SK-N-SH (cell line): ENCODE data around the gene EIF1AY. TPM values are rescaled to one million over a fixed set of nuclear protein-coding genes. Genes with fewer than 3 reads are reported as not detected.

Experiments
- CTCF ChIA-PET: fragments of 300-600, 350-600 bp; formaldehyde crosslinking; extraction: SDS; loops from one replicate; lab custom pipeline; 2021; lab: Yijun Ruan, JAX
- POLR2A ChIA-PET: fragments of 350-600 bp; sonication (Branson Sonifier 250); formaldehyde crosslinking; extraction: SDS; loops from one replicate; lab custom pipeline; 2020; ENCODE audit warnings: antibody characterized with exemption, inconsistent platforms; lab: Yijun Ruan, JAX
- DNase-seq: peaks from one replicate; pipeline ENCODE4 v3.0.0; 2012
- H2AFZ ChIP-seq: fragments of 200-600 bp; sonication (generic); 2 replicates; pipeline ENCODE4 v1.8.1; 2016; ENCODE audit warnings: antibody characterized with exemption, mild to moderate bottlenecking, low read depth
- H3F3A ChIP-seq: fragments of 200-600 bp; sonication (generic); replicated peaks from 2 replicates; pipeline ENCODE3; 2016; ENCODE audit warnings: antibody characterized with exemption, mild to moderate bottlenecking; ENCODE audit not compliant: insufficient read depth
- H3K27ac ChIP-seq, 2 experiments: fragments of 200-500 bp in 1 of 2; fragments of 200-600 bp in 1 of 2; sonication (Bioruptor generic) in 1 of 2; sonication (generic), shearing (Covaris generic) in 1 of 2; 2 replicates each; pipeline versions ENCODE4 v1.5.1 to v1.6.1; 2014 to 2016; ENCODE audit warnings: low read depth in 2 of 2, inconsistent platforms in 1 of 2, low read length in 1 of 2, mild to moderate bottlenecking in 1 of 2, mixed read lengths in 1 of 2
- H3K27me3 ChIP-seq: fragments of 200-600 bp; sonication (generic), shearing (Covaris generic); 2 replicates; pipeline ENCODE4 v1.6.1; 2016; ENCODE audit warnings: mixed run types; ENCODE audit not compliant: insufficient read depth
- H3K36me3 ChIP-seq, 2 experiments: fragments of 200-500 bp in 1 of 2; fragments of 200-600 bp in 1 of 2; sonication (Bioruptor generic) in 1 of 2; sonication (generic) in 1 of 2; replicated peaks in 1 of 2; 2 replicates each; pipeline versions ENCODE3 to v1.5.1; 2014 to 2016; ENCODE audit warnings: low read length in 1 of 2, mild to moderate bottlenecking in 1 of 2; ENCODE audit not compliant: insufficient read depth in 2 of 2, control insufficient read depth in 1 of 2
- H3K4me1 ChIP-seq, 2 experiments: fragments of 200-500 bp in 1 of 2; fragments of 200-600 bp in 1 of 2; sonication (Bioruptor generic) in 1 of 2; sonication (generic), shearing (Covaris generic) in 1 of 2; 2 replicates each; pipeline versions ENCODE4 v1.5.1 to v1.6.1; 2014 to 2016; ENCODE audit warnings: low read depth in 1 of 2, low read length in 1 of 2, mixed run types in 1 of 2; ENCODE audit not compliant: insufficient read depth in 2 of 2, control insufficient read depth in 1 of 2
- H3K4me2 ChIP-seq: fragments of 200-600 bp; sonication (generic), shearing (Covaris generic); 2 replicates; pipeline ENCODE4 v1.6.1; 2017; ENCODE audit warnings: mixed run types
- H3K4me3 ChIP-seq, 2 experiments: fragments of 200-500 bp in 1 of 2; fragments of 200-600 bp in 1 of 2; sonication (Bioruptor generic) in 1 of 2; sonication (generic), shearing (Covaris generic) in 1 of 2; 2 replicates each; pipeline versions ENCODE4 v1.5.1 to v1.8.1; 2014 to 2016; ENCODE audit warnings: low read depth in 2 of 2, inconsistent platforms in 1 of 2, low read length in 1 of 2, mild to moderate bottlenecking in 1 of 2, mixed read lengths in 1 of 2, moderate library complexity in 1 of 2
- H3K79me2 ChIP-seq: fragments of 200-600 bp; sonication (generic); 2 replicates; pipeline ENCODE4 v1.8.1; 2017; ENCODE audit warnings: mild to moderate bottlenecking; ENCODE audit not compliant: insufficient read depth
- H3K9ac ChIP-seq: fragments of 200-600 bp; sonication (generic); 2 replicates; pipeline ENCODE4 v1.6.1; 2017; ENCODE audit warnings: mixed run types
- H3K9me2 ChIP-seq: fragments of 200-600 bp; sonication (generic); 2 replicates; pipeline ENCODE4 v1.6.1; 2017; ENCODE audit warnings: mixed run types
- H3K9me3 ChIP-seq: fragments of 200-600 bp; sonication (generic); 2 replicates; pipeline ENCODE4 v1.6.1; 2017; ENCODE audit warnings: mixed run types, mild to moderate bottlenecking, moderate library complexity
- H4K20me1 ChIP-seq: fragments of 200-600 bp; sonication (generic); 2 replicates; pipeline ENCODE4 v1.6.1; 2017; ENCODE audit warnings: mild to moderate bottlenecking, mixed run types; ENCODE audit not compliant: insufficient read depth
- FOSL2 ChIP-seq: IDR thresholded peaks from 2 replicates; pipeline ENCODE4 v1.4.0; 2012; ENCODE audit warnings: low read depth, mild to moderate bottlenecking, moderate library complexity, borderline replicate concordance
- GATA2 ChIP-seq: sonication (generic); formaldehyde crosslinking; IDR thresholded peaks from 2 replicates; pipeline ENCODE4 v1.5.0; 2020; ENCODE audit warnings: mild to moderate bottlenecking, missing genetic modification reagents
- IRF3 ChIP-seq: fragments of 150-350 bp; IDR thresholded peaks from 2 replicates; pipeline ENCODE4 v1.6.1; 2016; ENCODE audit warnings: mild to moderate bottlenecking, low read depth, low read length
- JUND ChIP-seq: IDR thresholded peaks from 2 replicates; pipeline ENCODE4 v1.4.0; 2012
- MXI1 ChIP-seq: IDR thresholded peaks from 2 replicates; pipeline ENCODE4 v1.6.1; 2012; ENCODE audit warnings: mild to moderate bottlenecking, low read depth, low read length, improper control_type of control experiment
- NFIC ChIP-seq: IDR thresholded peaks from 2 replicates; pipeline ENCODE4 v1.4.0; 2012; ENCODE audit warnings: borderline replicate concordance
- NRF1 ChIP-seq: IDR thresholded peaks from 2 replicates; pipeline ENCODE4 v1.6.1; 2012; ENCODE audit warnings: low read depth, mild to moderate bottlenecking, low read length
- POLR2AphosphoS5 ChIP-seq: IDR thresholded peaks from 2 replicates; pipeline ENCODE4 v1.6.1; 2012; ENCODE audit warnings: low read depth, low read length
- RAD21 ChIP-seq: IDR thresholded peaks from 2 replicates; pipeline ENCODE4 v1.6.1; 2012; ENCODE audit warnings: mild to moderate bottlenecking, low read length
- RCOR1 ChIP-seq: fragments of 150-350 bp; IDR thresholded peaks from 2 replicates; pipeline ENCODE4 v1.6.1; 2017; ENCODE audit warnings: antibody characterized with exemption, low read length
- REST ChIP-seq: IDR thresholded peaks from 2 replicates; pipeline ENCODE4 v1.6.1; 2012; ENCODE audit warnings: mild to moderate bottlenecking, low read depth, low read length, moderate library complexity
- RFX5 ChIP-seq: IDR thresholded peaks from 2 replicates; pipeline ENCODE4 v1.6.1; 2012; ENCODE audit warnings: mild to moderate bottlenecking, improper control_type of control experiment, low read length
- SMC3 ChIP-seq: IDR thresholded peaks from 2 replicates; pipeline ENCODE4 v1.6.1; 2012; ENCODE audit warnings: low read depth, low read length, improper control_type of control experiment
- TCF12 ChIP-seq: IDR thresholded peaks from 2 replicates; pipeline ENCODE4 v1.4.0; 2012
- TEAD4 ChIP-seq: IDR thresholded peaks from 2 replicates; pipeline ENCODE4 v1.4.0; 2012; ENCODE audit warnings: mild to moderate bottlenecking, borderline replicate concordance; ENCODE audit not compliant: insufficient read depth
- USF1 ChIP-seq: IDR thresholded peaks from 2 replicates; pipeline ENCODE4 v1.4.0; 2012; ENCODE audit warnings: low read depth, borderline replicate concordance
- USF2 ChIP-seq: fragments of 150-350 bp; IDR thresholded peaks from 2 replicates; pipeline ENCODE4 v1.6.1; 2017; ENCODE audit warnings: antibody characterized with exemption, low read length, low read depth, borderline replicate concordance
- ZBTB33 ChIP-seq: IDR thresholded peaks from 2 replicates; pipeline ENCODE4 v1.4.0; 2012; ENCODE audit warnings: low read depth, borderline replicate concordance
- WGBS: methylation state at CpG from one replicate; pipeline ENCODE4 v1.1.6; 2017; ENCODE audit warnings: low lambda C conversion rate; 5-methylcytosine and 5-hydroxymethylcytosine counted together
- polyA plus RNA-seq, 3 experiments: library from polyadenylated mRNA; depleted of rRNA; stranded (reverse); fragments of >200 nt; gene quantifications; 2 replicates each; pipeline ENCODE4 v1.2.3, GENCODE V29; 2012

Gene EIF1AY
- polyA plus RNA-seq, 1 of the 3 experiments (the other 2 are of a cell fraction) = not detected

GRCh38 chrY:20549289-20549688, 26.3 kb upstream of the EIF1AY start:
- Histone ChIP-seq H3K4me1 (no peaks in the 10 kb centered on the region), H3K27me3 (no peaks in the 10 kb centered on the region), H3K79me2 (no peaks in the 10 kb centered on the region), H3F3A (no peaks in the 10 kb centered on the region), H3K4me3 (no peak overlapping the region), H3K36me3 (no peaks in the 10 kb centered on the region), H3K9ac (no peak overlapping the region), H4K20me1 (no peaks in the 10 kb centered on the region), H2AFZ (no peak overlapping the region), H3K27ac (no peak overlapping the region), H3K4me2 (no peak overlapping the region), H3K9me2 (no peaks in the 10 kb centered on the region), H3K9me3 (no peaks in the 10 kb centered on the region)
- WGBS = no CpG with 5 or more reads among the region's 1 CpG
- no peak for TF ChIP-seq IRF3
- no peak for TF ChIP-seq RCOR1
- TF ChIP-seq MXI1 = no peak
- no peak for TF ChIP-seq POLR2AphosphoS5
- TF ChIP-seq NRF1 = no peak
- TF ChIP-seq GATA2 (CRISPR knock-in tag) = no peak
- TF ChIP-seq USF1 = no peak
- TF ChIP-seq TCF12 = no peak
- TF ChIP-seq TEAD4 = no peak
- no peak for TF ChIP-seq JUND
- no peak for TF ChIP-seq NFIC
- no peak for TF ChIP-seq FOSL2
- TF ChIP-seq SMC3 = no peak
- TF ChIP-seq ZBTB33 = no peak
- TF ChIP-seq RFX5 = no peak
- DNase-seq = no peak
- ChIA-PET CTCF (no interaction called here), POLR2A (no interaction called here)

- Histone ChIP-seq H3K36me3 (no peaks in the 10 kb centered on the region), H3F3A (no peaks in the 10 kb centered on the region), H3K9me2 (no peaks in the 10 kb centered on the region), H3K27me3 (no peaks in the 10 kb centered on the region), H3K4me2 (no peak overlapping the region), H3K4me3 (no peak overlapping the region), H3K4me1 (no peaks in the 10 kb centered on the region), H4K20me1 (no peaks in the 10 kb centered on the region), H3K27ac (no peak overlapping the region), H2AFZ (no peak overlapping the region), H3K79me2 (no peaks in the 10 kb centered on the region), H3K9me3 (no peaks in the 10 kb centered on the region), H3K9ac (no peak overlapping the region)
- WGBS = no CpG with 5 or more reads among the region's 28 CpGs
- ChIA-PET POLR2A (no interaction called here), CTCF (no interaction called here)
- DNase-seq = no peak
- no peak for TF ChIP-seq RFX5
- no peak for TF ChIP-seq REST
- TF ChIP-seq NFIC = no peak
- no peak for TF ChIP-seq RCOR1
- no peak for TF ChIP-seq TEAD4
- TF ChIP-seq RAD21 = no peak
- TF ChIP-seq MXI1 = no peak
- TF ChIP-seq USF2 = no peak
These were observed 23.7 kb upstream of the EIF1AY start for GRCh38 chrY:20551840-20552239.
